Breast epithelium (tissue), 4 donors: ENCODE data around the gene FHAD1. TPM values are rescaled to one million over a fixed set of nuclear protein-coding genes. Genes with fewer than 3 reads are reported as not detected.

Source experiments
- DNase-seq, 2 donors: peaks; one replicate each; pipeline ENCODE4 v3.0.0-alpha.2; 2019; ENCODE audit warnings: low spot score in 2 of 2
- H3K27ac ChIP-seq, 2 donors: fragments of 200-600 bp; sonication (generic) in 1 of 2; one replicate each; pipeline ENCODE4 v1.5.1; 2016 to 2019; ENCODE audit warnings: mild to moderate bottlenecking in 1 of 2
- H3K27me3 ChIP-seq, 2 donors: fragments of 200-600 bp; sonication (generic) in 1 of 2; one replicate each; pipeline versions ENCODE4 v1.5.1 to v1.6.0; 2017 to 2019; ENCODE audit warnings: control low read depth in 1 of 2, mild to moderate bottlenecking in 1 of 2
- H3K36me3 ChIP-seq: fragments of 200-600 bp; one replicate; pipeline ENCODE4 v1.5.1; 2019
- H3K4me1 ChIP-seq, 2 donors: fragments of 200-600 bp; sonication (generic); one replicate each; pipeline ENCODE4 v1.5.1; 2016 to 2019; ENCODE audit warnings: control low read depth in 1 of 2
- H3K4me3 ChIP-seq, 3 donors: fragments of 200-600 bp; sonication (generic); 1 replicate in 2 of 3; 2 replicates in 1 of 3; pipeline ENCODE4 v1.5.1; 2016 to 2019; ENCODE audit warnings: mild to moderate bottlenecking in 3 of 3, moderate library complexity in 2 of 3
- H3K9me3 ChIP-seq, 2 donors: fragments of 200-600 bp; sonication (generic) in 1 of 2; one replicate each; pipeline ENCODE4 v1.5.1; 2016 to 2019; ENCODE audit warnings: control low read depth in 1 of 2
- CTCF ChIP-seq, 3 donors: fragments of 450-650 bp; IDR thresholded peaks; one replicate each; pipeline ENCODE4 v1.5.1; 2016 to 2017; ENCODE audit warnings: antibody characterized with exemption in 3 of 3, mild to moderate bottlenecking in 3 of 3, moderate library complexity in 3 of 3
- POLR2A ChIP-seq: fragments of 450-650 bp; IDR thresholded peaks from one replicate; pipeline ENCODE4 v1.6.1; 2016; ENCODE audit warnings: antibody characterized with exemption, mild to moderate bottlenecking, moderate library complexity
- POLR2AphosphoS5 ChIP-seq, 3 donors: sonication (generic); formaldehyde crosslinking; IDR thresholded peaks; one replicate each; pipeline ENCODE4 v1.6.1; 2017; ENCODE audit warnings: antibody characterized with exemption in 3 of 3
- intact Hi-C: fragments of 100-400 bp; cut with DNase I; formaldehyde crosslinking; loops from one replicate; pipeline ENCODE4 v1.15.1; 2023; ENCODE audit warnings: low total_unique reads
- total RNA-seq, 3 donors: library from RNA; depleted of rRNA; stranded (reverse); fragments of >200 nt; gene quantifications; one replicate each; pipeline ENCODE4 v1.1.0, GENCODE V29; 2016

The FHAD1 gene
- total RNA-seq, 3 donors from 2014 or later = 1.0 to 2.3 TPM; not detected in 1

DNA sequence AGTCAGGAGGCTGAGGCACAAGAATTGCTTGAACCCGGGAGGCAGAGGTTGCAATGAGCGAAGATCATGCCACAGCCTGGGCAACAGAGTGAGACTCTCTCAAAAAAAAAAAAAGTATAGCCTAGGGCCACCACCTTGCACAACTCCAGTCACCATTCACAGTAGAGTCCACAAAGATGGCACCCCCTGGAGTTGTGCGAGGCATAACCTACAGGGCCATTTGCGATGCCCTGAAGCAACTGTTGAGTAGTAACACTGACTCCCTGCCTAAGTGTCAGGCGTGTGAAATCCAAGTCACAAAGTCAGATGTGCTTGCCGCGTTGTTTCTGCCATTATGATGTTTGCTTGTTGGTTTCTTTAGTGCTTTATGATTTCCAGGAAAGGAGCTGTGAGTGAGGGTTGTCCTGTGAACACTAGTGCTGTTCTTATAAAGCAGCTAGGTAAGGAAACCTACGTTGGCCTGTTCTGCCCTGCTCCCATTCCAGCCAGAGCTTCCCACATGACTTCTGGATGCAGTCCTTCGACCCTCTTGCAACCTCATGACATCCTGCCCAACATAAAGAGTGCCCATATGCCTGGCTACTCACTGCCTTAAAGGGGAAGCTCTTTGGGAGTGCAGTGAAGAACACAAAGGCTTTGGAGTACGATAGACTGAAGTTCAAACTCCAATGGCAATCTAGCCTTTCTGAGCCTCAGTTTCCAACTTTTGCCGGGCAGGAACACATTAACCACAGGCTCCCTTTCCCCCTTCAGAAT lies 29.8 kb downstream of the FHAD1 start:
- H3K36me3 ChIP-seq = no peaks in the 10 kb centered on the region
- intact Hi-C loops = no loop called here
- no peak overlapping the region for H3K4me3 ChIP-seq
- H3K4me1 ChIP-seq = no peaks in the 10 kb centered on the region
- no peak for TF ChIP-seq CTCF (IDR thresholded peaks at IDR 0.05)
- TF ChIP-seq POLR2AphosphoS5 (IDR thresholded peaks at IDR 0.05) = no peak
- TF ChIP-seq POLR2A = no peak
- DNase-seq = no peak
- H3K27ac ChIP-seq = no peak overlapping the region
- H3K27me3 ChIP-seq = no peaks in the 10 kb centered on the region
- no peaks in the 10 kb centered on the region for H3K9me3 ChIP-seq

- TF ChIP-seq POLR2AphosphoS5 (IDR thresholded peaks at IDR 0.05) (no peak), POLR2A (no peak), CTCF (IDR thresholded peaks at IDR 0.05) (no peak)
- intact Hi-C loops = no loop called here
- DNase-seq = no peak
- H3K4me1 ChIP-seq = no peaks in the 10 kb centered on the region
- H3K27me3 ChIP-seq = no peaks in the 10 kb centered on the region
- H3K4me3 ChIP-seq = no peak overlapping the region
- no peaks in the 10 kb centered on the region for H3K9me3 ChIP-seq
- no peaks in the 10 kb centered on the region for H3K36me3 ChIP-seq
- H3K27ac ChIP-seq = no peak overlapping the region
Measured at GRCh38 chr1:15277447-15277838, 30.4 kb downstream of the FHAD1 start.

- H3K9me3 ChIP-seq = no peaks in the 10 kb centered on the region
- H3K27me3 ChIP-seq = no peaks in the 10 kb centered on the region
- no peaks in the 10 kb centered on the region for H3K36me3 ChIP-seq
- intact Hi-C loops = no loop called here
- no peak for DNase-seq
- TF ChIP-seq POLR2A (no peak), POLR2AphosphoS5 (IDR thresholded peaks at IDR 0.05) (no peak), CTCF (IDR thresholded peaks at IDR 0.05) (no peak)
- H3K27ac ChIP-seq = no peak overlapping the region
- no peak overlapping the region for H3K4me3 ChIP-seq
- no peaks in the 10 kb centered on the region for H3K4me1 ChIP-seq
Measured at GRCh38 chr1:15277933-15278332, 30.9 kb downstream of the FHAD1 start.

- Histone ChIP-seq H3K4me1 (no peaks in the 10 kb centered on the region), H3K9me3 (no peaks in the 10 kb centered on the region), H3K36me3 (no peaks in the 10 kb centered on the region), H3K27me3 (no peaks in the 10 kb centered on the region), H3K4me3 (no peak overlapping the region), H3K27ac (no peak overlapping the region)
- DNase-seq = no peak
- intact Hi-C loops = loop anchor here (10.0 kb wide), 1 partner anchor 155 kb away; no protein-coding TSS in a partner anchor
- TF ChIP-seq POLR2AphosphoS5 (IDR thresholded peaks at IDR 0.05) = no peak
- TF ChIP-seq CTCF (IDR thresholded peaks at IDR 0.05) = no peak
- no peak for TF ChIP-seq POLR2A
Measured at GRCh38 chr1:15279576-15280230, 32.7 kb downstream of the FHAD1 start.

GRCh38 chr1:15280416-15280815 lies 33.4 kb downstream of the FHAD1 start:
- Histone ChIP-seq H3K27ac (no peak overlapping the region), H3K27me3 (no peaks in the 10 kb centered on the region), H3K4me3 (no peak overlapping the region), H3K4me1 (no peaks in the 10 kb centered on the region), H3K36me3 (no peaks in the 10 kb centered on the region), H3K9me3 (no peaks in the 10 kb centered on the region)
- DNase-seq = no peak
- intact Hi-C loops = loop anchor here (10.0 kb wide), 1 partner anchor 156 kb away; no protein-coding TSS in a partner anchor
- no peak for TF ChIP-seq POLR2A
- TF ChIP-seq POLR2AphosphoS5 (IDR thresholded peaks at IDR 0.05) = no peak
- no peak for TF ChIP-seq CTCF (IDR thresholded peaks at IDR 0.05)
